Measurements from ENCODE around the gene SHB.

Gene SHB

GRCh38 chr9:38007016-38007415 is 62.0 kb downstream of the SHB start:
- Histone ChIP-seq H3K27me3 (ENCODE audit: control insufficient read depth in 3 of 3, insufficient read depth in 3 of 3, low read depth in 1 of 3, low read length in 3 of 3) (no peaks in the 10 kb centered on the region), H3K9me3 (replicated peaks in 1 of 2; ENCODE audit: control insufficient read depth in 2 of 2, insufficient read depth in 1 of 2, low read depth in 1 of 2, low read length in 2 of 2) (no peaks in the 10 kb centered on the region), H3K4ac (ENCODE audit: low read length) (no peak overlapping the region), H3K23ac (ENCODE audit: low read depth, low read length, poor library complexity) (no peak overlapping the region), H3K36me3 (replicated peaks in 1 of 2; ENCODE audit: control insufficient read depth in 2 of 2, insufficient read depth in 2 of 2, low read length in 2 of 2) (no peaks in the 10 kb centered on the region), H3K18ac (ENCODE audit: low read length) (no peak overlapping the region), H2AK5ac (ENCODE audit: low read depth, low read length) (no peak overlapping the region), H4K8ac (ENCODE audit: low read depth, low read length) (no peak overlapping the region), H2BK12ac (ENCODE audit: low read length) (no peak overlapping the region), H2BK15ac (ENCODE audit: low read length) (no peak overlapping the region), H3K4me3 (ENCODE audit: low read length in 2 of 2) (no peak overlapping the region), H3K9ac (ENCODE audit: low read depth, low read length, poor library complexity) (no peak overlapping the region), H2BK120ac (ENCODE audit: low read depth, low read length) (no peak overlapping the region), H3K4me2 (ENCODE audit: insufficient read depth, low read length, poor library complexity, severe bottlenecking) (no peak overlapping the region), H4K91ac (ENCODE audit: low read depth, low read length, poor library complexity) (no peak overlapping the region), H3K4me1 (ENCODE audit: control insufficient read depth in 2 of 2, insufficient read depth in 1 of 2, low read depth in 1 of 2, low read length in 2 of 2) (peaks cover 19 to 27% of the 10 kb centered on the region in 2 donors), H2BK5ac (ENCODE audit: low read length) (no peak overlapping the region), H2AFZ (ENCODE audit: low read length) (no peak overlapping the region), H3K14ac (ENCODE audit: low read length) (no peak overlapping the region), H3K27ac (replicated peaks; ENCODE audit: low read length) (no peak overlapping the region), H3K79me1 (ENCODE audit: low read depth, low read length) (no peaks in the 10 kb centered on the region)
- DNase-seq (ENCODE audit: low spot score) = no peak
- no CpG with 5 or more reads among the region's 5 CpGs for WGBS, 2 donors (ENCODE audit: extremely low coverage in 2 of 2, insufficient read length in 2 of 2, insufficient replicate concordance in 1 of 2)

- Histone ChIP-seq H2AFZ (ENCODE audit: low read length) (no peak overlapping the region), H3K23ac (ENCODE audit: low read depth, low read length, poor library complexity) (no peak overlapping the region), H4K91ac (ENCODE audit: low read depth, low read length, poor library complexity) (no peak overlapping the region), H3K4me1 (ENCODE audit: control insufficient read depth in 2 of 2, insufficient read depth in 1 of 2, low read depth in 1 of 2, low read length in 2 of 2) (peaks cover 17 to 27% of the 10 kb centered on the region in 2 donors), H2AK5ac (ENCODE audit: low read depth, low read length) (no peak overlapping the region), H3K79me1 (ENCODE audit: low read depth, low read length) (no peaks in the 10 kb centered on the region), H3K14ac (ENCODE audit: low read length) (peak overlapping the region; percentile 42), H3K4me3 (ENCODE audit: low read length in 2 of 2) (no peak overlapping the region), H3K27me3 (ENCODE audit: control insufficient read depth in 3 of 3, insufficient read depth in 3 of 3, low read depth in 1 of 3, low read length in 3 of 3) (no peaks in the 10 kb centered on the region), H3K9me3 (replicated peaks in 1 of 2; ENCODE audit: control insufficient read depth in 2 of 2, insufficient read depth in 1 of 2, low read depth in 1 of 2, low read length in 2 of 2) (no peaks in the 10 kb centered on the region), H3K36me3 (replicated peaks in 1 of 2; ENCODE audit: control insufficient read depth in 2 of 2, insufficient read depth in 2 of 2, low read length in 2 of 2) (no peaks in the 10 kb centered on the region), H3K4ac (ENCODE audit: low read length) (no peak overlapping the region), H2BK120ac (ENCODE audit: low read depth, low read length) (no peak overlapping the region), H2BK12ac (ENCODE audit: low read length) (no peak overlapping the region), H3K18ac (ENCODE audit: low read length) (peak overlapping the region; percentile 51), H2BK5ac (ENCODE audit: low read length) (no peak overlapping the region), H3K4me2 (ENCODE audit: insufficient read depth, low read length, poor library complexity, severe bottlenecking) (no peak overlapping the region), H3K27ac (replicated peaks; ENCODE audit: low read length) (no peak overlapping the region), H4K8ac (ENCODE audit: low read depth, low read length) (peak overlapping the region; percentile 4), H2BK15ac (ENCODE audit: low read length) (no peak overlapping the region), H3K9ac (ENCODE audit: low read depth, low read length, poor library complexity) (no peak overlapping the region)
- no CpG with 5 or more reads among the region's 7 CpGs for WGBS, 2 donors (ENCODE audit: extremely low coverage in 2 of 2, insufficient read length in 2 of 2, insufficient replicate concordance in 1 of 2)
- no peak for DNase-seq (ENCODE audit: low spot score)
Observed at GRCh38 chr9:38006163-38006562, 62.9 kb downstream of the SHB start.

GRCh38 chr9:38004809-38005560 is 64.0 kb downstream of the SHB start:
- Histone ChIP-seq H3K4me3 (ENCODE audit: low read length in 2 of 2) (no peak overlapping the region), H3K18ac (ENCODE audit: low read length) (peak overlapping the region; percentile 53), H3K14ac (ENCODE audit: low read length) (no peak overlapping the region), H3K79me1 (ENCODE audit: low read depth, low read length) (no peaks in the 10 kb centered on the region), H4K91ac (ENCODE audit: low read depth, low read length, poor library complexity) (no peak overlapping the region), H3K36me3 (replicated peaks in 1 of 2; ENCODE audit: control insufficient read depth in 2 of 2, insufficient read depth in 2 of 2, low read length in 2 of 2) (no peaks in the 10 kb centered on the region), H3K27ac (replicated peaks; ENCODE audit: low read length) (no peak overlapping the region), H3K4me1 (ENCODE audit: control insufficient read depth in 2 of 2, insufficient read depth in 1 of 2, low read depth in 1 of 2, low read length in 2 of 2) (peaks cover 17 to 27% of the 10 kb centered on the region in 2 donors), H3K4ac (ENCODE audit: low read length) (no peak overlapping the region), H2BK5ac (ENCODE audit: low read length) (no peak overlapping the region), H2BK120ac (ENCODE audit: low read depth, low read length) (no peak overlapping the region), H3K9me3 (replicated peaks in 1 of 2; ENCODE audit: control insufficient read depth in 2 of 2, insufficient read depth in 1 of 2, low read depth in 1 of 2, low read length in 2 of 2) (no peaks in the 10 kb centered on the region), H2BK15ac (ENCODE audit: low read length) (peak overlapping the region; percentile 25), H2BK12ac (ENCODE audit: low read length) (no peak overlapping the region), H2AK5ac (ENCODE audit: low read depth, low read length) (no peak overlapping the region), H4K8ac (ENCODE audit: low read depth, low read length) (no peak overlapping the region), H3K27me3 (ENCODE audit: control insufficient read depth in 3 of 3, insufficient read depth in 3 of 3, low read depth in 1 of 3, low read length in 3 of 3) (no peaks in the 10 kb centered on the region), H3K23ac (ENCODE audit: low read depth, low read length, poor library complexity) (peak overlapping the region; percentile 8), H3K4me2 (ENCODE audit: insufficient read depth, low read length, poor library complexity, severe bottlenecking) (no peak overlapping the region), H2AFZ (ENCODE audit: low read length) (no peak overlapping the region), H3K9ac (ENCODE audit: low read depth, low read length, poor library complexity) (peak overlapping the region; percentile 6)
- no peak for DNase-seq (ENCODE audit: low spot score)
- WGBS, 2 donors (ENCODE audit: extremely low coverage in 2 of 2, insufficient read length in 2 of 2, insufficient replicate concordance in 1 of 2) = no CpG with 5 or more reads among the region's 12 CpGs

GRCh38 chr9:38003946-38004808 is 64.8 kb downstream of the SHB start:
- Histone ChIP-seq H2BK15ac (ENCODE audit: low read length) (peak overlapping the region; percentile 25), H3K4ac (ENCODE audit: low read length) (no peak overlapping the region), H3K36me3 (replicated peaks in 1 of 2; ENCODE audit: control insufficient read depth in 2 of 2, insufficient read depth in 2 of 2, low read length in 2 of 2) (no peaks in the 10 kb centered on the region), H2AFZ (ENCODE audit: low read length) (no peak overlapping the region), H2BK120ac (ENCODE audit: low read depth, low read length) (no peak overlapping the region), H3K9ac (ENCODE audit: low read depth, low read length, poor library complexity) (no peak overlapping the region), H3K27me3 (ENCODE audit: control insufficient read depth in 3 of 3, insufficient read depth in 3 of 3, low read depth in 1 of 3, low read length in 3 of 3) (no peaks in the 10 kb centered on the region), H3K9me3 (replicated peaks in 1 of 2; ENCODE audit: control insufficient read depth in 2 of 2, insufficient read depth in 1 of 2, low read depth in 1 of 2, low read length in 2 of 2) (no peaks in the 10 kb centered on the region), H2AK5ac (ENCODE audit: low read depth, low read length) (no peak overlapping the region), H4K91ac (ENCODE audit: low read depth, low read length, poor library complexity) (no peak overlapping the region), H3K4me2 (ENCODE audit: insufficient read depth, low read length, poor library complexity, severe bottlenecking) (no peak overlapping the region), H2BK12ac (ENCODE audit: low read length) (no peak overlapping the region), H4K8ac (ENCODE audit: low read depth, low read length) (no peak overlapping the region), H3K4me3 (ENCODE audit: low read length in 2 of 2) (no peak overlapping the region), H3K14ac (ENCODE audit: low read length) (no peak overlapping the region), H3K4me1 (ENCODE audit: control insufficient read depth in 2 of 2, insufficient read depth in 1 of 2, low read depth in 1 of 2, low read length in 2 of 2) (peaks cover 24 to 29% of the 10 kb centered on the region in 2 donors), H3K27ac (replicated peaks; ENCODE audit: low read length) (no peak overlapping the region), H2BK5ac (ENCODE audit: low read length) (peak overlapping the region; percentile 36), H3K23ac (ENCODE audit: low read depth, low read length, poor library complexity) (peak overlapping the region; percentile 8), H3K18ac (ENCODE audit: low read length) (peak overlapping the region; percentile 42), H3K79me1 (ENCODE audit: low read depth, low read length) (no peaks in the 10 kb centered on the region)
- no CpG with 5 or more reads among the region's 17 CpGs for WGBS, 2 donors (ENCODE audit: extremely low coverage in 2 of 2, insufficient read length in 2 of 2, insufficient replicate concordance in 1 of 2)
- DNase-seq (ENCODE audit: low spot score) = no peak
